Mononuclear cell (primary cell): ENCODE measurements around the gene GNAL. TPM values are rescaled to one million over a fixed set of nuclear protein-coding genes. Genes with fewer than 3 reads are reported as not detected.

Experiments used
- H3K27me3 ChIP-seq: 2 replicates; pipeline ENCODE4 v1.6.0; 2011; ENCODE audit warnings: low read length, control low read depth; ENCODE audit not compliant: insufficient read depth
- H3K4me1 ChIP-seq: 2 replicates; pipeline ENCODE4 v1.5.1; 2011; ENCODE audit warnings: mild to moderate bottlenecking, low read length, control low read depth; ENCODE audit not compliant: insufficient read depth
- H3K4me3 ChIP-seq: 2 replicates; pipeline ENCODE4 v1.5.1; 2011; ENCODE audit warnings: mild to moderate bottlenecking, low read length, moderate library complexity
- H3K9me3 ChIP-seq: 2 replicates; pipeline ENCODE4 v1.5.1; 2011; ENCODE audit warnings: low read depth, mild to moderate bottlenecking, control low read depth, low read length
- total RNA-seq: library from RNA; depleted of rRNA; stranded (reverse); fragments of >200 nt; gene quantifications from one replicate; pipeline ENCODE4 v1.2.3, GENCODE V29; 2012

The GNAL gene
- total RNA-seq, 1 donor: 0.84 TPM

DNA sequence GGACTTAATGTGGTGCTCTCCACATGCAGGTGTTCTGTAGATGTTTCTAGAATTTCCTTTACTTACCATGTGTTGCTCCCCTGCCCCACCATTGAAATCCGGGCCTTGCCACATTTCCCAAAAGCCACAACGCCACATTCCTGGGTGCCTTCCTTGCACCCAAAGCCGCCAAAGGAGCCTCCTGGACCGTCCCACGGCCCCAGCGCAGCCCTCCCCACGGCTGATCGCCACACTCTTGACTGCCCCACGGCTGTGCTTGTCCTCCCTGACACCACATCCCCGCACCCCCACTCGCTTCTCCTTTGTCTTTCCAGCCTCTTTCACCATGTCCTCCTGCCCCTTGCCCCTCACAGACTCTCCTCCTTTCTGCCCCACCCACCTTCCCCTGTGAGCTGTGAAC is 121.9 kb downstream of the GNAL start:
- no peaks in the 10 kb centered on the region for H3K27me3 ChIP-seq
- H3K4me3 ChIP-seq: no peak overlapping the region
- H3K9me3 ChIP-seq: no peaks in the 10 kb centered on the region
- H3K4me1 ChIP-seq: no peaks in the 10 kb centered on the region

GRCh38 chr18:11817229-11817628 is 128.2 kb downstream of the GNAL start:
- H3K9me3 ChIP-seq: no peaks in the 10 kb centered on the region
- H3K27me3 ChIP-seq: no peaks in the 10 kb centered on the region
- H3K4me3 ChIP-seq: no peak overlapping the region
- no peaks in the 10 kb centered on the region for H3K4me1 ChIP-seq

- no peaks in the 10 kb centered on the region for H3K4me1 ChIP-seq
Measured at GRCh38 chr18:11818486-11819203, 129.6 kb downstream of the GNAL start.

GRCh38 chr18:11819938-11820337 is 130.9 kb downstream of the GNAL start:
- Histone ChIP-seq H3K9me3 (no peaks in the 10 kb centered on the region), H3K27me3 (no peaks in the 10 kb centered on the region), H3K4me3 (no peak overlapping the region), H3K4me1 (no peaks in the 10 kb centered on the region)

More at GRCh38 chr18:11818486-11819203, 129.6 kb downstream of the GNAL start:
- Histone ChIP-seq H3K4me3 (no peak overlapping the region), H3K27me3 (no peaks in the 10 kb centered on the region), H3K9me3 (no peaks in the 10 kb centered on the region)

- H3K9me3 ChIP-seq: no peaks in the 10 kb centered on the region
- no peak overlapping the region for H3K4me3 ChIP-seq
- no peaks in the 10 kb centered on the region for H3K27me3 ChIP-seq
- H3K4me1 ChIP-seq: no peaks in the 10 kb centered on the region
Measured at GRCh38 chr18:11820697-11821096, 131.6 kb downstream of the GNAL start.

DNA sequence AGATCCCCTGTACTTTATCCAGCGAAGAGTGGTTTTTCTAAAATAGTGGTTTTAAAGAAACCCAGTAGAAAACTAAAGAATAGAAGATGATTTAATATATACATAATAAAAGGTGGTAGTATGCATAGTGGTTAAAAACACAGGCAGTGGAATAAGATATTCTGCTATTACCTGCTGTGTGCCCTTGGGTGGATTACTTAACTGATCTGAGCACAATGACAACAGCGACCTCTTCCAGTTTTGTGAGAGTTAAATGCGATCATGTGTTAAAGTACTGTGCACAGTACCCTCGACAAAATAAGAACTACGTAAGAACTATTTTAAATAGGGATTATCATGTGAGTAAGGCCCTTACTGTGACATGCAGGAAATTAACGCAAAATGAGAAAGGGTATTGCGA is 132.1 kb downstream of the GNAL start:
- H3K4me1 ChIP-seq: no peaks in the 10 kb centered on the region
- H3K4me3 ChIP-seq: no peak overlapping the region
- H3K9me3 ChIP-seq: no peaks in the 10 kb centered on the region
- H3K27me3 ChIP-seq: no peaks in the 10 kb centered on the region

- Histone ChIP-seq H3K9me3 (no peaks in the 10 kb centered on the region), H3K4me1 (no peaks in the 10 kb centered on the region), H3K27me3 (no peaks in the 10 kb centered on the region), H3K4me3 (no peak overlapping the region)
Measured at GRCh38 chr18:11821643-11822237, 132.7 kb downstream of the GNAL start.

- no peaks in the 10 kb centered on the region for H3K4me1 ChIP-seq
- no peak overlapping the region for H3K4me3 ChIP-seq
- no peaks in the 10 kb centered on the region for H3K27me3 ChIP-seq
- no peaks in the 10 kb centered on the region for H3K9me3 ChIP-seq
Measured at GRCh38 chr18:11823545-11823944, 134.5 kb downstream of the GNAL start.

GRCh38 chr18:11826836-11827235 is 137.8 kb downstream of the GNAL start:
- H3K9me3 ChIP-seq: no peaks in the 10 kb centered on the region
- no peaks in the 10 kb centered on the region for H3K4me1 ChIP-seq
- H3K27me3 ChIP-seq: no peaks in the 10 kb centered on the region
- no peak overlapping the region for H3K4me3 ChIP-seq

DNA sequence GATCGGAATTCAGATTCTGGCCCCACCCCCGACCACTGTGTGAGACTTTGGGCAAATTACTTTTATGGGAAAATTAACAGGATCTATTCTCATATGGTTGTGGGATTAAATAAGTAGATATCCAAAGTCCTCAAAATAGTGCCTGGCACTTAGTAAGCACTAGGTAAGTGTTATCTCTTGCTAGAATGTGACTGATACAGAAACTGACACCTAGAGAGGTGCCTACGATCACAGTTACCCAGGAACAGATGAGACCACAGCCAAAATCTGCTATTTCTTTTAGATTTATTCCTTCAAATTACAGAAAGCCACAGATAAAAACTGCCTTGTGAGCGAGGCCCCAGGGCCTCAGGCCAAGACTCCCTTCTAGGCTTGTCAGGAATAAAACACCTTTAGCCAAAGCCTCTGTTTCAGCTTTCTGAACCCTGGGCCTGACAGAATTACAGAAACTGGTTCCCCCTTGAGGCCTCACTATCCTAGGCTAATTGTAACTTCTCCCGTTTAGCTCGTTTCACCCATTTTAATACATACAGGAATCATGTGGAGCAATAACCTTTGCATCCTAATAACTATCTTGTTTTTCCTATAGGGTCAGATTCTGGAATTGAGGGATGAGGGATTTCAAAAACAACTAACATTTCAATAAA is 139.8 kb downstream of the GNAL start:
- H3K4me1 ChIP-seq: no peaks in the 10 kb centered on the region
- H3K9me3 ChIP-seq: no peaks in the 10 kb centered on the region
- H3K27me3 ChIP-seq: no peaks in the 10 kb centered on the region
- no peak overlapping the region for H3K4me3 ChIP-seq

DNA sequence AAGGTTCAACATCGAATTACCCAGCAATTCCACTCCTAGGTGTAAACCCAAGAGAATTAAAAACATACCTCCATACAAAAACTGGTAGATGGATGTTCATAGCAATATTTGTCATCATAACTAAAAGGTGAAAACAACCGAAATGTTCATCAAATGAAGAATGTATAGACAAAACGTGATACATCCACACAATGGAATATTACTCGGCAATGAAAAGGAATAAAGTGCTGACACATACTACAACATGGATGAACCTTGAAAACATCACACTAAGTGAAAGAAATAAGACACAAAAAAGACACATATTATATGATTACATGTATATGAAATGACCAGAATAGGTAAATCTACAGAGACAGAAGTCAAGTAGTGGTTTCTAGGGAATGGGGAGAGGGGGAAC is 141.5 kb downstream of the GNAL start:
- Histone ChIP-seq H3K4me1 (no peaks in the 10 kb centered on the region), H3K27me3 (no peaks in the 10 kb centered on the region), H3K4me3 (no peak overlapping the region), H3K9me3 (no peaks in the 10 kb centered on the region)

- H3K27me3 ChIP-seq: no peaks in the 10 kb centered on the region
- no peak overlapping the region for H3K4me3 ChIP-seq
- no peaks in the 10 kb centered on the region for H3K4me1 ChIP-seq
- H3K9me3 ChIP-seq: no peaks in the 10 kb centered on the region
Measured at GRCh38 chr18:11831921-11832320, 142.9 kb downstream of the GNAL start.

DNA sequence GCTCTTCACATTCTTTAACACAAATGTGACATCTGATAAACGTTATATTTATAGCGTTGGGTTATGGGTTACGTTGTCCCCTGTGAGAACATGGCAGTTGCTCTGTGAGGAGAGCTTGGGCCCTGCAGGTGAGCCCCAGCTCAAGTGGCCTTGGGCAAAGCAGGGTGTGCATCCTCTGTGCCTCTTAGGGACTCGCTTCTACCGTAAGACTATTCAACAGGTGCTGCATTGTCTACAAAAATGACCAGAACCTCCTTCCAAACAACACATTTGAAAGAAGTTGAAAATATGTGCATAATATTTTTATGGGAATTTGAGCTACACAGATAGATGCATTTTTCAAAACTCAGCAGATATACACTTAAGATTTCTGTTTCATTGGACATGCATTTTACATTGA is 145.7 kb downstream of the GNAL start:
- Histone ChIP-seq H3K4me3 (no peak overlapping the region), H3K4me1 (no peaks in the 10 kb centered on the region), H3K27me3 (no peaks in the 10 kb centered on the region), H3K9me3 (no peaks in the 10 kb centered on the region)

GRCh38 chr18:11839556-11839955 is 150.5 kb downstream of the GNAL start:
- Histone ChIP-seq H3K9me3 (no peaks in the 10 kb centered on the region), H3K27me3 (no peaks in the 10 kb centered on the region), H3K4me3 (no peak overlapping the region), H3K4me1 (no peaks in the 10 kb centered on the region)

DNA sequence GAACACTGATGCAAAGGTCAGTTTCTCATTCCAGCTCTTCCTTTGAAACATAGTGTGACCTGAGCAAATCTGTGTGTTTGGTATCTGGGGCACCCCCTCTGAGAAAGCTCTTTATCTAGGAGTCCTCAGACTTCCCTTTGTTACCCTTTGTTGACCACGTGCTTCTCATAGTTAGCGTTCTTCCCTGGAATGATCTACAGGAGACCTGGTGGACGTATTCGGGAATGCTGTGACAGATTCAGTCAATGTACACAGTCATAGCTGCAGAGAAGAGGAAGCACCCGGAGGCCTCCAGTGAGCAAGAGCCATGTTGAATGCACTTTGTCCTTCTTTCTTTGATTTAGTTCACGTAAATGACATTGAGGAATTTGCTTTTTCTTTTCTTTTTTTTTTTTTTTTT is 151.4 kb downstream of the GNAL start:
- Histone ChIP-seq H3K4me1 (no peaks in the 10 kb centered on the region), H3K4me3 (no peak overlapping the region), H3K9me3 (no peaks in the 10 kb centered on the region), H3K27me3 (no peaks in the 10 kb centered on the region)

DNA sequence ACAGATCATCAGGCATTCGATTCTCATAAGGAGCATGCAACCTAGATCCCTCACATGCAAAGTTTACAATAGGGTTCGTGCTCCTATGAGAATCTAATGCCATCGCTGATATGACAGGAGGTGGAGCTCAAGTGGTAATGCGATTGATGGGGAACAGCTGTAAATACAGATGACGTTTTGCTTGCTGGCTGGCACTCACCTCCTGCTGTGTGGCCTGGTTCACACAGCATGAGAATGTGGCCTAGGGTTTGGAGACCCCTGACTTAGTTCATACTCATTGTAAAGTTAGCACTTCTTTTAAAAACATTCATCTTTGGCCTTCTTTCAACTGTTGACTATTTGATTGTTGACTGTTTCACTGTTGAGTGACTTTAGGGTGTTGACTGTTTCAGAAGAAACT is 153.5 kb downstream of the GNAL start:
- Histone ChIP-seq H3K4me1 (no peaks in the 10 kb centered on the region), H3K27me3 (no peaks in the 10 kb centered on the region), H3K4me3 (no peak overlapping the region), H3K9me3 (no peaks in the 10 kb centered on the region)
